HG02970 (cell line): ENCODE data around the gene CA5A.

Source experiments
- ATAC-seq: cut with Tn5 transposase; IDR thresholded peaks from one replicate; pipeline ENCODE4 v1.9.1; 2021; ENCODE audit warnings: mild to moderate bottlenecking, moderate library complexity, moderate number of reproducible peaks; ENCODE audit not compliant: unreplicated experiment, low FRiP score

Gene CA5A

GRCh38 chr16:87842209-87842869 lies 94.0 kb downstream of the CA5A start:
- no peak for ATAC-seq

GRCh38 chr16:87841340-87842208 lies 94.8 kb downstream of the CA5A start:
- ATAC-seq: no peak

GRCh38 chr16:87840271-87840978 lies 95.9 kb downstream of the CA5A start:
- no peak for ATAC-seq

- ATAC-seq: no peak
Measured at GRCh38 chr16:87839542-87840270, 96.6 kb downstream of the CA5A start.

GRCh38 chr16:87838643-87839541 lies 97.4 kb downstream of the CA5A start:
- no peak for ATAC-seq
